GM21515 (cell line): ENCODE results near the gene RNFT2.

Experiments
- ATAC-seq: cut with Tn5 transposase; IDR thresholded peaks from one replicate; pipeline ENCODE4 v1.9.1; 2021; ENCODE audit not compliant: unreplicated experiment

RNFT2 gene

GRCh38 chr12:116709768-116710167 is 28.3 kb upstream of the RNFT2 start:
- no peak for ATAC-seq

- no peak for ATAC-seq
Measured at GRCh38 chr12:116710370-116711150, 27.6 kb upstream of the RNFT2 start.

- no peak for ATAC-seq
Measured at GRCh38 chr12:116712458-116713303, 25.4 kb upstream of the RNFT2 start.

- no peak for ATAC-seq
Measured at GRCh38 chr12:116713527-116713926, 24.6 kb upstream of the RNFT2 start.

- no peak for ATAC-seq
Measured at GRCh38 chr12:116714175-116714574, 23.9 kb upstream of the RNFT2 start.

- ATAC-seq = no peak
Measured at GRCh38 chr12:116717466-116718437, 20.4 kb upstream of the RNFT2 start.

- no peak for ATAC-seq
Measured at GRCh38 chr12:116718655-116719454, 19.3 kb upstream of the RNFT2 start.

GRCh38 chr12:116719731-116720528 is 18.2 kb upstream of the RNFT2 start:
- no peak for ATAC-seq

GRCh38 chr12:116722245-116722644 is 15.9 kb upstream of the RNFT2 start:
- no peak for ATAC-seq

- ATAC-seq = no peak
Measured at GRCh38 chr12:116726694-116727093, 11.4 kb upstream of the RNFT2 start.

- no peak for ATAC-seq
Measured at GRCh38 chr12:116727261-116727660, 10.9 kb upstream of the RNFT2 start.

GRCh38 chr12:116727891-116728290 is 10.2 kb upstream of the RNFT2 start:
- ATAC-seq = no peak

GRCh38 chr12:116731801-116732200 is 6.3 kb upstream of the RNFT2 start:
- ATAC-seq = no peak

GRCh38 chr12:116734156-116734768 is 3.9 kb upstream of the RNFT2 start:
- no peak for ATAC-seq

GRCh38 chr12:116735084-116735483 is 3.0 kb upstream of the RNFT2 start:
- ATAC-seq = no peak

GRCh38 chr12:116735951-116736599 is 2.0 kb upstream of the RNFT2 start:
- ATAC-seq = no peak

GRCh38 chr12:116736962-116737773 is 947 bp upstream of the RNFT2 start:
- no peak for ATAC-seq
